Subcutaneous preadipocyte (primary cell): ENCODE measurements around the gene ZNF552. TPM values are rescaled to one million over a fixed set of nuclear protein-coding genes. Genes with fewer than 3 reads are reported as not detected.

ENCODE experiments used
- total RNA-seq: library from RNA; depleted of rRNA; stranded (reverse); fragments of >200 nt; gene quantifications from 2 replicates; pipeline ENCODE4 v1.2.3, GENCODE V29; 2012

The ZNF552 gene
- total RNA-seq, result 4.1 and 4.8 TPM in 2 replicates

DNA sequence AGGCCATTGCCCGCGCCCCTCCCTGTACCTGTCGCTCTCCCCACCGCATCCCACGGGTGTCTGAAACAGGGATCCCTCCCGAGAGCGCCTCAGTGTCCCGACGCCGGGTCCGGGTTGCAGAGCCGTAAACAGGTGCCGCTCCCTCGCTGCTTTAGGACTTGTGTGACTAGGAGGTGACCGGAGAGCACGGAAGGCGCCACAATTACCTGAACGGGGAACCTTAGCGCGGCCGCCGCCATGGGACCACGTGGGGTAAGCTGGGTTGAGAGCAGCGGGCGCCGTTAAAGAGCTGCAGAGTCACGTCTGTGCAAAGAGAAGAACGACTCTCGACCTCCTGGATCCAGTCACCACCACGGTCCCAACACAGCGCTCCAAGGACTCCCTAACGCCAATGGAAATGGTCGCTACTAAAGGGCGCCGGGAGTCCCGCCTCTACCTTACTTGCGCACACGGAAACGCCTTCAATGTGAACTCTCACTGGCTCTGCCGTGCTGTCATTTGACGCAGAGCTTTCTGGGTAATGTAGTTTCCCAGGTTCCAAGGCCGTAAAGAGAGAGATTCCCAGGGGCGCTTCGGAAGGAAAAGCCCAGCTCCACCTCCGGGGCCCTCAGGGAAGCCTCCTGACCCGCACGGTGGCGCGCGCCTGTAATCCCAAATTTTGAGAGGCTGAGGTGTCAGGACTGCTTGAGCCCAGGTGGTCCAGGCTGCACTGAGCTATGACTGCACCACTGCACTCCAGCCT lies at the start of gene ZNF552:
Gene ZNF552, minus strand, starts transcription at position 409 of the 742 bp plus-strand sequence. Its CDS starts 170 bp downstream, at position 239.

GRCh38 chr19:57849666-57850473 lies 35.2 kb upstream of the ZNF552 start, which contains the start of gene ZNF587:
ZNF587 (plus strand) TSS chr19:57849859; CDS start chr19:57850039, 180 bp downstream.

DNA sequence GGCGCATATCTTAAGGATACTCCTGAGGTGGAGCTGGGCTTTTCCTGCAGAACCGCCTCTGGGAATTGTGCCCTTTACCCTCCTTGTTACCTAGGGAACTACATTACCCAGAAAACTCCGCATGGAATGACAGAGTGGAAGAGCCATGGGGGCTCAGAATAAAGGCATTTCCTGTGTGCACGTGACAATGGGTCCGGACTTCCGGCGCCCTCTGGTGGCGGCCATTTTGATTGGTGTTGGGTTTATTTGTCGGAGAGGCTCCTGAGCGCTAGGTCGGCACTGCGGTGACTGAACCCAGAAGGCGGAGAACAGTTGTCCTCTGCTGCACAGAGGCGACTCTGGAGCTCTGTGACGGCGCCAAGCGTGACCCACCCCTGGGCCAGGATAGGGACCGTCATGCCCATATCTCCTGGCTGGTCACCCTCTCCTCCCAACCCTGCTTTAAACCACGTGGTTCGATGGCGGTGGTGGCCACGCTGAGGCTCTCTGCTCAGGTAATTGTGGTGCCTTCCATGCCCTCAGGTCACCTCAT lies 15.4 kb upstream of the ZNF552 start, which contains the start of gene ZNF587B:
Gene ZNF587B, plus strand, starts transcription at position 229 of the 532 bp plus-strand sequence. Its CDS starts 230 bp downstream, at position 459.

DNA sequence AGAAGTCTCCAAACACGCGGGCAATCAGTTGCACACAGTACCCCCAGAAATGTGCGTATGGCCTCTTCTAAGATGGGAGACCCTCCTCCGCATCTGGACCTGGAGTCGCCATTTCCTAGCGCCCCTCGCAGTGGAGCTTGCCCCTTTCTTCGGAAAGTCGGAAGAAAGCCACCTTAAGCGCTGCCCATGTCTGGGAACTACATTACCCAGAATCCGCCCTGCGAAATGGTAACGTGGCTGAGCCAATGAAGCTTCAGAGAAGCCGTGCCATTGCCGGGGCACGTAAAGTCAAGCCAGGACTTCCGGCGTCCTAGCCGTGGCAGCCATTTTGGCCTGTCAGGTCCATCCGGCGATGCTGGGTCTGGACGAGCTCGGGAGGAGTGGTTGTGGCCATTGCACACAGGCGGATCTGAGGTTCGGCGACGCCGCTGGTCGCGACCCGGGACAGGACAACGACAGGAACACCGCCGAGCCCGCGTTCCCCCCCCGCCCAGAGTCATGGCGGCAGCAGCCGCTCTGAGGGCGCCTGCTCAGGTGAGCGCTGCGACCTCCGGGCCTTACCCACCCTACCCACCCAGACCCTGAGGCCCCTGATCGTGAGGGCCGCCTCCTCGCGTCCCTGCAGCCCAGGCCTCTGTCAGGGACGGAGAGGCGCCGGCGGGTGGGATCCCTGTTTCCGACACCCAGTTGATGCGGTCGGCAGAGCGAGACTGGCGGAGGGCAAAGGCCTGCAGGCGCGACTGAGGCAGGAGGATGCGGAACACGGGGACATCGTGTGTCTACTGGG lies 45.2 kb downstream of the ZNF552 start, which contains the start of gene ZNF586:
Gene ZNF586, plus strand, starts transcription at position 332 of the 787 bp plus-strand sequence. Its CDS starts 167 bp downstream, at position 499.

Other genes starting within 250 kb of the ZNF552 start
- gene ZNF416, start 236.0 kb downstream of the ZNF552 start, total RNA-seq, result 3.3 and 4.8 TPM in 2 replicates
- 4.4 and 4.9 TPM in 2 replicates for gene ZIK1, start 230.8 kb downstream of the ZNF552 start, total RNA-seq
- gene ZNF530, start 215.0 kb downstream of the ZNF552 start, total RNA-seq, result 2.2 and 2.7 TPM in 2 replicates
- 12.5 and 12.7 TPM in 2 replicates for gene ZNF134, start 200.7 kb downstream of the ZNF552 start, total RNA-seq
- 4.8 and 7.2 TPM in 2 replicates for gene ZNF211, start 181.7 kb downstream of the ZNF552 start, total RNA-seq
- not detected in 2 replicates for gene ZSCAN4, start 146.0 kb downstream of the ZNF552 start, total RNA-seq
- 6.6 and 7.8 TPM in 2 replicates for gene ZNF551, start 132.9 kb downstream of the ZNF552 start, total RNA-seq
- gene ZNF154, start 105.7 kb downstream of the ZNF552 start, total RNA-seq, result 0.37 and 0.59 TPM in 2 replicates
- gene ZNF671, start 87.3 kb downstream of the ZNF552 start, total RNA-seq, result 2.9 and 4.7 TPM in 2 replicates
- 8.5 and 9.8 TPM in 2 replicates for gene ZNF776, start 68.1 kb downstream of the ZNF552 start, total RNA-seq
- gene ZNF586, start 45.2 kb downstream of the ZNF552 start, total RNA-seq, result 9.6 and 12.3 TPM in 2 replicates
- 18.0 and 32.5 TPM in 2 replicates for gene ZNF587B, start 15.4 kb upstream of the ZNF552 start, total RNA-seq
- gene ZNF587, start 34.9 kb upstream of the ZNF552 start, total RNA-seq, result 15.4 and 19.9 TPM in 2 replicates
- 5.5 and 9.8 TPM in 2 replicates for gene ZNF814, start 74.1 kb upstream of the ZNF552 start, total RNA-seq
- gene ZNF417, start 101.7 kb upstream of the ZNF552 start, total RNA-seq, result 8.5 and 11.1 TPM in 2 replicates
- 1.2 and 1.8 TPM in 2 replicates for gene ZNF418, start 120.5 kb upstream of the ZNF552 start, total RNA-seq
- gene ZNF256, start 132.8 kb upstream of the ZNF552 start, total RNA-seq, result 2.7 and 4.0 TPM in 2 replicates
- gene C19orf18, start 159.6 kb upstream of the ZNF552 start, total RNA-seq, result 0.20 and 0.37 TPM in 2 replicates
- gene ZNF606, start 187.9 kb upstream of the ZNF552 start, total RNA-seq, result 8.8 and 10.7 TPM in 2 replicates
- gene ZSCAN1, start 219.1 kb upstream of the ZNF552 start, total RNA-seq, result not detected in 2 replicates
- gene ZNF135, start 244.4 kb upstream of the ZNF552 start, total RNA-seq, result 0.78 and 2.2 TPM in 2 replicates